ENCODE results near the gene ACTL8.

Gene ACTL8

GRCh38 chr1:17874710-17875109 lies 119.6 kb downstream of the ACTL8 start:
- Mint-ChIP-seq H3K27me3 (peaks cover 6% of the 10 kb centered on the region), H3K36me3 (no peaks in the 10 kb centered on the region), H3K27ac (no peak overlapping the region), H3K4me3 (no peak overlapping the region), H3K9me3 (no peaks in the 10 kb centered on the region), H3K4me1 (no peaks in the 10 kb centered on the region)
- no peak for ATAC-seq

DNA sequence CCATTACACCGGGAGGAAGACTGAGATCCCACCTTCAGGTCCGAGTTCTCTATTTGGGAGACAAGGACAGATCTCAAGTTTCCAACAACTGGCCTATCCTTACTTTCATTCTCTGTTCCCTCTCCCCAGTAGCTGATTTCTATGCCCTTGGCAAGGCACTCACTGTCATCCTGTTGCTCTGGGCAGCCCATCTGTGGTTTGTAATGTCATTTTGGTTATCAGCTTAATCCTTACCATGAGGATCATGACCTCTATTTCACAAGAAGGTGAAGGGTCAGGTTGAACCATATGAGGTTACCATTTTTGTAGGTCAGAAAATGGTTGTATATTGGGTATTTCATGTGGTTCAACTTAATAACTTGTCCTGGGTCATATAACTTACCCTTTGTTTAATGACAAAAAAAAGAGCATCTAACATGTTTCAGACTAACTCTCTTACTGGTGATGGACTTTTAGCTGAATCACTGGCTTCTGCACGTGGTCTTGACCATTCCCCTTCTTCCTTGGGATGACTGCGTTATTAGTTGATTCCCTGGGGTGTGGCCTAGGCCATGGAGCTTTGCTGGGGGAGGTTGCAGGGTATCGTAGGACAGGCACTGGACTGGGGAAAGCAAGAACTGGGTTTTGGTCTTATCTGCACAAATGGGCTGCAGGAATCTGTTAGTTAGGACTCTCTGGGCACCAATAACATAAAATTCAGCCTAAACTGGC lies 120.2 kb downstream of the ACTL8 start:
- no peaks in the 10 kb centered on the region for H3K4me1 Mint-ChIP-seq
- H3K4me3 Mint-ChIP-seq: no peak overlapping the region
- no peak overlapping the region for H3K27ac Mint-ChIP-seq
- H3K27me3 Mint-ChIP-seq: peaks cover 8% of the 10 kb centered on the region
- no peak for ATAC-seq
- no peaks in the 10 kb centered on the region for H3K36me3 Mint-ChIP-seq
- H3K9me3 Mint-ChIP-seq: no peaks in the 10 kb centered on the region

GRCh38 chr1:17875882-17876280 lies 120.7 kb downstream of the ACTL8 start:
- H3K4me3 Mint-ChIP-seq: no peak overlapping the region

More at GRCh38 chr1:17875882-17876280, 120.7 kb downstream of the ACTL8 start:
- Mint-ChIP-seq H3K4me1 (no peaks in the 10 kb centered on the region), H3K27ac (no peak overlapping the region), H3K36me3 (no peaks in the 10 kb centered on the region), H3K9me3 (no peaks in the 10 kb centered on the region), H3K27me3 (peaks cover 8% of the 10 kb centered on the region)
- no peak for ATAC-seq

All from stimulated activated memory B cell treated with anti-CD40 and anti-IgM and Interleukin-4, amounts not matched to agents 10 μg/mL and 1 μg/mL and 100 μg/mL, for 72 hours (primary cell).